GM21723 (cell line): ENCODE measurements around the gene HYAL4.
"Not testable (repeated sequence)": the region's sequence is repeated elsewhere in the genome, so short reads cannot be mapped to it uniquely, and the experiment has no call there.

Experiments used
- ATAC-seq: cut with Tn5 transposase; IDR thresholded peaks from one replicate; pipeline ENCODE4 v1.9.1; 2021; ENCODE audit warnings: mild to moderate bottlenecking, moderate library complexity; ENCODE audit not compliant: unreplicated experiment

HYAL4 gene, protein sequence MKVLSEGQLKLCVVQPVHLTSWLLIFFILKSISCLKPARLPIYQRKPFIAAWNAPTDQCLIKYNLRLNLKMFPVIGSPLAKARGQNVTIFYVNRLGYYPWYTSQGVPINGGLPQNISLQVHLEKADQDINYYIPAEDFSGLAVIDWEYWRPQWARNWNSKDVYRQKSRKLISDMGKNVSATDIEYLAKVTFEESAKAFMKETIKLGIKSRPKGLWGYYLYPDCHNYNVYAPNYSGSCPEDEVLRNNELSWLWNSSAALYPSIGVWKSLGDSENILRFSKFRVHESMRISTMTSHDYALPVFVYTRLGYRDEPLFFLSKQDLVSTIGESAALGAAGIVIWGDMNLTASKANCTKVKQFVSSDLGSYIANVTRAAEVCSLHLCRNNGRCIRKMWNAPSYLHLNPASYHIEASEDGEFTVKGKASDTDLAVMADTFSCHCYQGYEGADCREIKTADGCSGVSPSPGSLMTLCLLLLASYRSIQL

DNA sequence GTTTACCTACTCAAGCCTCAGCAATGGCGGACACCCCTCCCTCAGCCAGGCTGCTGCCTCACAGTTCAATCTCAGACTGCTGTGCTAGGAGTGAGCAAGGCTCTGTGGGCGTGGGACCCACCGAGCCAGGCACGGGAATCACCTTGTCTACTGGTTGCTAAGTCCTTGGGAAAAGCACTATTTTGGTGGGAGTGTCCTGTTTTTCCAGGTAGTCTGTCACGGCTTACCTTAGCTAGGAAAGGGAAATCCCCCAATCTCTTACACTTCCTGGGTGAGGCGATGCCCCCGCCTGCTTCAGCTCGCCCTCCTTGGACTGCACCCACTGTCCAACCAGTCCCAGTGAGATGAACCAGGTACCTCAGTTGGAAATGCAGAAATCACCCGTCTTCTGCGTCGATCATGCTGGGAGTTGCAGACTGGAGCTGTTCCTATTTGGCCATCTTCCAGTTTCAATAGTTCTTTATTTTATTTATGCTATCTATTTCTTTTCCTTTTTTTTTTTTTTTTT is at the start of gene HYAL4:
HYAL4 (plus strand) TSS at position 458 of the 508 bp plus-strand sequence. CDS start 23,105 bp downstream, outside the sequence.
- ATAC-seq: no peak

DNA sequence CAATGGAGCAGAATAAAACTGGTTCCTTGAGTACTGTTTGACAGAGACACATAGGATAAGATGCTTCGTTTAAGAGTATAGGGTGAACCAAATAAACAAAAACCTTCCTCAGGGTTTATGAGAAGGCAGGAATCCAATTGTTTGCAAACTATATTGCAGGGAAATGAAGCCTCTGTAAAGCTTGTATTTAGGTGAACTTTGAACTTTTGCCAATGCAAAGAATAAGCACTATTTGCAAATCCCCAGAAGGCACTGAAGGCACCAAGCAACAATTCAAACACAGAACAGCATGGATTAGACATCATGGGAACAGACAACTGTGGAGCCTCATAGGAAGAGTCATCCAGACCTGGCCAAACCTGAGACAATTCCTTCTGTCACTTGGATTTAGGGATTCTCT is 49.1 kb upstream of the HYAL4 start:
- ATAC-seq: no peak

DNA sequence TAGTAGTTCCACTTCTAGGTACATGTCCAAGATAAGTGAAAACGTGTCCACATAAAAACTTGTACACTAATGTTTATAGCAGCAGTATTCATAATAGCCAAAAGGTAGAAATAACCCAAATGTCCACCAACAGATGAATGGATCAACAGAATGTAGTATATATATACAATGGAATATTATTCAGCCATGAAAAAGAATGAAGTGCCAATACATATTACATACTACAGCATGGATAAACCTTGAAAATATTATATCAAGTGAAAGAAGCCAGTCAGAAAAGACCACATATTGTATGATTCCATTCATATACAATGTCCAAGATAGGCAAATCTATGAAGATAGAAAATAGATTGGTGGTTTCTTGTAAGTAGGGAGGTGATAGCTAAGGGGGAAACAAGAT is 48.4 kb upstream of the HYAL4 start:
- no peak for ATAC-seq

DNA sequence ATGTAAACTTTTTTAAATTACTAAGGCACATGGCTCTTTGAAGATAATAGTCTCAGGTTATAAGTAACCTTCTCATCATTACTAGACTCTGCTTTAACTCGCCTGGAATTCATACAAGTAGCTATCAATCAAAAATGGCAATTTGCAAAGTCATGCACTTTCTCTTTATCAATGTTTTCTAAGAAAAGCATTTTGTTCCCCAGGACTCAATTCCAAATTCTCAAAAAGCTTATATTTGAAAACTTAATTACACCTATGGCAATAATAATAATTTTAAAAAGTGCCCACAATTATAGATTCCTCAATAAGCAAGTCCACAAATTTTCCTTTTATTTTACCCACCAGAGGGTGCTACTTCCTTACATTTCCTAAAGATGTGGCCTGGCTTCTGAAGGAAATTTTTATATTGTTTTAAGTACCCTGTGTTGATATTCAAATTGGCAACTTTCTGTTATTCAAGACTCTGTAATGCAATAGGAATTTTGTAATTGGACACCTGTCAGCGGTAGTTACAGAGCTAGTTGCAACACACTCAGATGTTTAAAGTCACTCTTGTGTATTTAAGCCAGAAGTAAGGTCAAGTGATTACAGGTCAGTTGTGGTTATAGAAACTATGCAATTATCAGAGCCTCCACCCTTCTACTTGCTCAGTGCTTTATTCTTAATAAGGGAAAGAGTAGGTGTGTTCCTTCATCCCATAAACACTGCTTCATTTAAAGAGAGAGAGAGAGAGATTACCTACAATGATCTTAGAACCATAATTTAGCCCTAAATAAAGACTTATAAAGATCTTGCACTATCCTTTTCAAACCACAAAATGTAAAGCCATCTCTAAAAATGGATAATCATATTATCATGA is 47.1 kb upstream of the HYAL4 start:
- ATAC-seq: no peak

DNA sequence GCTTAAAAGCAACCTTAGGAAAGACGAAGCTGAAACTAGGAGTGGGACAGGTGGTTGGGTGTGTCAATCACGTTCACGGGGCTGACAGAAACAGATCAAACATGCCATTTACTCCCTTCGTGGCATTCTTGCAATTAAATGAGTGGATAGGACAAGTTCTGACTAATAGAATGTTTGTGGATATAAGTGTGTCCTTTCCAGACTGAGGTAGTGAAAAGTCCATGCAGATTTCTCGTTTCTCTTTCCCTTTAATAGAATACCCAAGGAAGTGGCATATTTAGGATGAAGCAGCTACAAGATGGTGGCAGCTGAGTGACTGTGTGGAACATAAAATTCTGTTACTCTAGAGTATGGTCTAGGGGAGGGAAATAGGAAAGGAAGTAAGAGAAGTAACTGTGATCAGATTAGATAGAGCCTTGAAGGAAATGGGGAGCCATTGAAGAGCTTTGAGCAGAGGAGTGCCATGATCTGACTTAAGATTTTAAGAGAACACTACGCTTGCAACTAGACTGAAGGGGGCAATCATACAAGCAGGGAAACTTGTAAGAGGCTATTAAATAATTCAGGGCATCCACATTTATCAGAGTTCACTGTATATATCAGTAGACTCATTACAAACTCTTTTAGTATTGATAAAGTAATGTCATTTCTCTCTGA is 46.3 kb upstream of the HYAL4 start:
- ATAC-seq: no peak

DNA sequence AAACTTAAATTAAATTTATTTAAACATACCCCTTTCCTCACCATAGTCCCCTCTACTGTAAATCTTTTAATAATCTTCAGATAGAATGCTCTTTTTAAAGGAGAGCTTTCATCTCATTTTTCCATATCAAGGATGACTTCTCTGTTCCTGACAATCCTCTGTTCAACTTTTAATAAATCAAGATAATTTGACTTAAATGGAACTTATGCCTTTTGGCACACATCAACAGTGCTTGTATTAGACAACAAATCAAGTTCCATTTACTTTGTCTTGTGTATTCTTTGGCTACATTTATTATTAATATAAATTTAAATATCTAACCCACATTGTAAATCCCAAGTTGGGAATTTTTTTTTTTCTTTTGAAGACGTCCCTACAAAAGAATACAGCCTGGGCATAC is 42.7 kb upstream of the HYAL4 start:
- ATAC-seq: no peak

DNA sequence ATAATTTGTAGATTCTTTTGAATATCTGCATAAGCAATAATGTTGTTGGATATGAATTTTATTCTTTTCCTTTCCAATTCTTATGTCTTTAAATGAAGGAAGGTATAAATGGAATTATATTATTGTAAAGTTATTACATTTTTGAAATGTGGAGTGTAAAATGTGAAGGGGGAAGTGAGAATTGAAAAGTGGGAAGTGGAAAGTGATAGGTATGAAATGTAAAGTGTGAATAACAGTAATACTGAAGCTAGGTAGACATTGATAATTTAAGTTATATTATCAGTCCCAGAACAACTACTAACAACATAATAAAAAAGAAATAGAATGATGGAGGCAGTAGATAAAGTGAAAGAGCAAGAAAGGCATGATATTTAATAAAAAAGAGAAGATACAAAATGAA is 39.7 kb upstream of the HYAL4 start:
- ATAC-seq: no peak

DNA sequence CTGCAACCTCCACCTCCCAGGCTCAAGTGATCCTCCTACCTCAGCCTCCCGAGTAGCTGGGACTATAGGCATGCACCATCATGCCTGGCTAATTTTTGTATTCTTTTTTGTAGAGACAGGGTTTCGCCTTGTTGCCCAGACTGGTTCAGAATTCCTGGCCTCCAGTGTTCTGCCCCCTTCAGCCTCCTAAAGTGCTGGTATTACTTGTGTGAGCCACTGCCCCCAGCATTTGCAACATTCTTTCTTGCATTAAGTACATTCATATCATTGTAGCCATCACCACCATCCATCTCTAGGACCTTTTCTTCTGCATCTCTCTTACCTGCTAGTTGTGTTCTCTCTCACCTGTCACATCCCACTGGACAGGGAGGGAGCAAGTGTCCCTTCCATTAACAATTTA is 35.5 kb upstream of the HYAL4 start:
- ATAC-seq: no peak

DNA sequence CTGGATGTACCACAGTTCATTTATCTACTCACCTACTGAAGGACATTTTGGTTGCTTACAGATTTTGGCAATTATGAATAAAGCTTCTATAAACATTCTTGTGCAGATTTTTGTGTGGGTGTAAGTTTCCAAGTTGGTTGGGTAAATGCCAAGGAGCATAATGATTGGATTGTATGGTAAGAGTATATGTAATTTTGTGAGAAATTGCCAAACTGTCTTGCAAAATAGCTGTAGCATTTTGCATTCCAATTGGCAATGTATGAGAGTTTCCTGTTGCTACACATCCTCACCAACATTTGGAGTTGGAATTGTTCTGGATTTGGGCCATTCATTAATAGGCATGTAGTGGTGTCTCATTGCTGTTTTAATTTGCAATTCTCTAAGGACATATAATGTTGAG is 33.9 kb upstream of the HYAL4 start:
- ATAC-seq: no peak

DNA sequence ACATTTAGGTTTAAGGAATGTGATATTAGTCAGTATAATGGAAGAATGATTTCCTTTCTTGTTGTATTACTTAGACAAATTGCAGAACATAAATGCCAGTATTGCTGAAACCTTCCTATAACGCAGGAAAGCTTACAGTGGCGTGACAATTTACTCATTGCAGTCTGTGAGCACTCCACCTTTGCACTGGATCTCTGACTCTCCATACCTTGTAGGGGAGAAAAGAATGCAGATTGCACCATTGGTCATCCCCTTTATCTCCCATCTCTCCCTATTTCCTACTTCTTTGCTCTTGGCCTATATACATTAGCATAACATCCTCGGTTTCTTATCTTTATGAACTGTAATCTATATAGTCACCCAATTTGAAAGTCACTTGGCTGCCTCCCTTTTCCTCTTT is 28.1 kb upstream of the HYAL4 start:
- ATAC-seq: no peak

DNA sequence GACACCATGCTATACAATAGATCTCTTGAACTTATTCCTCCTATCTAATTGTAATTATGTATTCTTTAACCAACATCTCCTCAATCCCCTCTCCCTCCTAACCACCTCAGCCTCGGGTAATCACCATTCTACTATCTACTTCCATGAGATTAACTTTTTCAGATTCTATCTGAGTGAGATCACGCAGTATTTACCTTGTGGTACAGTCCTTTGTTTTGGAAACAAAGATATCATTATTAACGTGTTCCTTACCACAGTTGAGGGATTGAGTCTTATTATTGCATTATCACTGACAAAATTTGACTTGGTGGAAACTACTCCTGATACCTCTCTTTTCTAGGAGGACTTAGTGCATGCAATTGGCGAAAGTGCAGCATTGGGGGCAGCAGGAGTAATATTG is 26.0 kb upstream of the HYAL4 start:
- no peak for ATAC-seq

DNA sequence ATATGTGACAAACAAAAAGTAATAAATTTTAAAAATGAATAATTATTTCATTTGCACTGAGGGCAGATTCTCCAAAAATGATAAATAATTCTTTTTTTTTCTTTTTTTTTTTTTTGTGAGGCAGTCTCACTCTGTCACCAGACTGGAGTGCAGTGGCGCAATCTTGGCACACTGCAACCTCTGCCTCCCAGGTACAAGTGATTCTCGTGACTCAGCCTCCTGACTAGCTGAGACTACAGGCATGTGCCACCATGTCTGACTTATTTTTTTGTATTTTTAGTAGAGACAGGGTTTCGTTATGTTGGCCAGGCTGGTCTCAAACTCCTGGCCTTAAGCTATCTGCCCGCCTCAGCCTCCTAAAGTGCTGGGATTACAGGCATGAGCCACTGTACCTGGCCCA is 25.2 kb upstream of the HYAL4 start:
- not testable (repeated sequence) for ATAC-seq

DNA sequence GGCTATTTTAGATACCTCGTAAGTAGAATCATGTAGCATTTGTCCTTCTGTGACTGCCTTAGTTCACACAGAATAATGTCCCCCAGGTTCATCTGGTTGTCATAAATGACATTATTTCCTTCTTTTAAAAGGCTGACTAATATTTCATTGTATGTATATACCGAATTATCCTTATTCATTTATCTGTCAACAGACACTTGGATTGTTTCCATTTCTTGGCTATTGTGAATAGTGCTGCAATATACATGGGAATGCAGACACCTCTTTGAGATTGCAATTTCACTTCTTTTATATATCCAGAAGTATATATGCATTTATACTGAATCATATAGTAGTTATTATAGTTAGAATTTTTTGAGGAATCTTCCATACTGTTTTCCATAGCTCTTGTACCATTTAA is 24.1 kb upstream of the HYAL4 start:
- no peak for ATAC-seq

DNA sequence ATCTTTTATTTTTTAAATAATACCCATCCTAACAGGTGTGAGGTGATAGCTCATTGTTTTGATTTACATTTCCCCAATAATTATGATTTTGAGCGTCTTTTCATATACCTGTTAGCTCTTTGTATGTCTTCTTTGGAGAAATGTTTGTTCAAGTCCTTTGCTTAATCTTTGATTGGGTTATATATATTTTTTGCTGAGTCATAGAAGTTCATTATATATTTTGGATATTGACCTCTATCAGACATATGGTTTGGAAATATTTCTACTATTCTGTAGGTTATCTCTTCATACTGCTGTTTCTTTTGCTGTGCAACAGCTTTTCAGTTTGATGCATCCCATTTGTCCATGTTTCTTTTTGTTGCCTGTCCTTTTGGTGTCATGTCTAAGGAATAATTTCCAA is 23.6 kb upstream of the HYAL4 start:
- no peak for ATAC-seq

DNA sequence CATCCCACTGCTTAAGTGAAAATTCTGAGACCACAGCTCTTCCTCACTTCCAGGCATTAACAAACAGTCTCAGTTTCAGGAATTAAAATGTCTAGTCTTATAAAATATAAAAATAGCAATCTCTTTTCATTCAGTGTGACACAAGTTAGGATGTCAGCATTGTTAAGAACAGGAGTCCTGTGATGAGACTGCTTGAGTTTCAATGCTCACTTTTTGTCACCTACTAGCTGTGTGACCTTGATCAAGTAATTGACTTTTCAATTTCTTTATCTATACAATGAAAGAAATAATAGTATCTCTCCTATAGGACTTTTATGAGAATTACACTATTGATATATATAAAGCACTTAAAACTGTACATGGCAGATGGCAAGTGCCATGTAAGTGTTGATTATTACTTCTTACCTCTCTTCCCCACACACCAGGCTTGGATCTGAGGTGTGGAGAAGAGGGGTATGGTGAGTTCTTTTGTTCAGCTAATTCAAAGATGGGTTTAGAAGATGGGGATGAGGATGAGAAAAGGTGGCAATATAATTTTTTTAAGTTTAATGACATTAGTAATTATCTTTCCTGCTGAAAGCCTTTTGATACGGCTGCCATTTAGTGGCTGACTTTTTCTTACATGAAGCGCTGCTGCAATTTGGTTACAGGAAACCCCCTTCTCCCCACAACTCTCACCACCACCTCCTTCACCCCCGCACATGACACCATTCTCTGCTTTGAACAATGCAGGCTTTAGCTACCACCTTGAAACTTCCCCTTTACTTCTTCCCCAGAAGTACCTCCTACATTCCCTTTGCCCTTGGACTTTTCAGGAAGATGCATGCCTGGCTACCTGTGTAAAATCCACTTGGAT is 20.8 kb upstream of the HYAL4 start:
- peak; percentile 97 for ATAC-seq

DNA sequence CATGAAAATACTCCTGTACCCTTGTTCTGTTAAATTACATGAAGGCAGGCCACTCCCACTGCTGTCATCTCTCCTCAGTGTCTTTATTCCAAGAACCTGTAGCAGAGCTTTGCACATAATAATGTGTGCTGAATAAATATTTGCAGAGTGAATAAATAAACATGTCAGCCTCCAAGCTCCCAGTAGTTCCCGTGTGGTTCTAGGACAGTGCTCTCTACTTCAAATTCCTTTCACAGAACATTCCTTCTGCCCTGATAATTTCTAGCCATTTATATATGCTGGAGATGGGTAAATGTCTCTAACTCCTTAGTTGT is 20.3 kb upstream of the HYAL4 start:
- ATAC-seq: peak; percentile 39

DNA sequence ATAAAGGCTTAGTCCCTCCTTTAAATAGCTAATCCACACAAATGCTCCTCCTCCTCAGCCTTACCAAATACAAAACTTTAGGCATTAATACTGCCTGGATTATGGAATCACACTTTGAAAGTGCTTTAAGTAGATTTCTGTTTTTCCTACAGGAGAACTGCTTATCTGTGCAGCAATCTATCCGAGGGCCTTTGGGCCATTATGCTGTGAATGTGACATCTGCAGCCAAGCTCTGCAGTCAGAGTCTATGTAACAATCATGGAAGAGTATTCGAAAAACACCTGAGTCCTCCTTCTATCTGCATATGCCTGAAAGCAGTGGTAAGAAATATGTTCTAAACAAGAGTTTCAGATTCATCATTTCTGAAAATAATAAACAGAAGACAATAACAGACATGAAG is 16.2 kb upstream of the HYAL4 start:
- no peak for ATAC-seq

DNA sequence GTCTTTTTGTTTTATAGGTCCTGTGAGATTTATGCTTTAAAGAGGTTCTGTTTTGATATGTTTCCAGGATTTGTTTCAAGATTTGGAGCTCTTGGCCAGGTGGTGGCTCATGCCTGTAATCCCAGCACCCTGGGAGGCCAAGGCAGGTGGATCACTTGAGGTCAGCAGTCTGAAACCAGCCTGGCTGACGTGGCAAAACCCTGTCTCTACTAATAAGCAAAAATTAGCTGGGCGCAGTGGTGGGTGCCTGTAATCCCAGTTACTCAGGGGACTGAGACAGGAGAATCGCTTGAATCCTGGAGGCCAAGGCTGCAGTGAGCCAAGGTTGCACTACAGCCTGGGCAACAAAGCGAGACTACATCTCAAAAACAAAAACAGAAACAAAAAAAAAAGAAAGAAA is 8.3 kb upstream of the HYAL4 start:
- ATAC-seq: no peak

DNA sequence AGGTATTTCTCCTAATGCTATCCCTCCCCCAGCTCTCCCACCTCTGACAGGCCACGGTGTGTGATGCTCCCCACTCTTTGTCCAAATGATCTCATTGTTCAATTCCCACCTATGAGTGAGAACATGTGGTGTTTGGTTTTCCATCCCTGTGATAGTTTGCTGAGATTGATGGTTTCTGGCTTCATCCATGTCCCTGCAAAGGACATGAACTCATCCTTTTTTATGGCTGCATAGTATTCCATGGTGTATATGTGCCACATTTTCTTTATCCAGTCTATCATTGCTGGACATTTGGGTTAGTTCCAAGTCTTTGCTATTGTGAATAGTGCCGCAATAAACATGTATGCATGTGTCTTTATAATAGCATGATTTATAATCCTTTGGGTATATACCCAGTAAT is 5.9 kb upstream of the HYAL4 start:
- not testable (repeated sequence) for ATAC-seq

DNA sequence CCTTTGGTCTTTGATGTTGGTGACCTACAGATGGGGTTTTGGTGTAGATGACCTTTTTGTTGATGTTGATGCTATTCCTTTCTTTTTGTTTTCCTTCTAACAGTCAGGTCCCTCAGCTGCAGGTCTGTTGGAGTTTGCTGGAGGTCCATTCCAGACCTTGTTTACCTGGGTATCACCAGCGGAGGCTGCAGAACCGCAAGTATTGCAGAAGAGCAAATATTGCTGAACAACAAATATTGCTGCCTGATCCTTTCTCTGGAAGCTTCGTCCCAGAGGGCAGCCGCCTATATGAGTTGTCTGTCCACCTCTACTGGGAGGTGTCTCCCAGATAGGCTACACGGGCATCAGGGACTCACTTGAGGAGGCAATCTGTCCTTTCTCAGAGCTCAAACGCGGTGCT is 827 bp upstream of the HYAL4 start:
- not testable (repeated sequence) for ATAC-seq

DNA sequence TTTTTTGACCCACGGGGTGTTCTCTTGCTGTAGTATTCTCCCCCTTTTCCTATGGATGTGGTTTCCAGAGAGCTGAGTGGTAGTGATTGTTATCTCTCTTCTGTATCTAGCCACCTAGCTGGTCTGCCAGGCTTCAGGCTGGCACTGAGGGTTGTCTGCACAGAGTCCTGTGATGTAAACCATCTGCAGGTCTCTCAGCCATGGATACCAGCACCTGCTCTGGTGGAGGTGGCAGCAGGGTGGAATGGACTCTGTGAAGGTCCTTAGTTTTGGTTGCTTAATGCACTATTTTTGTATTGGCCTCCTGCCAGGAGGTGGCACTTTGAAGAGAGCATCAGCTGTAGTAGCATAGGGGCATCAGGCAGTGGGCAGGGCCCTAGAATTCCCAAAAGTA is 851 bp downstream of the HYAL4 start:
- ATAC-seq: no peak
